GM19240 (cell line): ENCODE measurements around the gene NDUFV1.
"Not testable (repeated sequence)": the region's sequence is repeated elsewhere in the genome, so short reads cannot be mapped to it uniquely, and the experiment has no call there.

ENCODE experiments used
- DNase-seq: peaks from one replicate; pipeline ENCODE4 v3.0.0; 2011; ENCODE audit warnings: low spot score; ENCODE audit not compliant: insufficient read length

Gene NDUFV1

DNA sequence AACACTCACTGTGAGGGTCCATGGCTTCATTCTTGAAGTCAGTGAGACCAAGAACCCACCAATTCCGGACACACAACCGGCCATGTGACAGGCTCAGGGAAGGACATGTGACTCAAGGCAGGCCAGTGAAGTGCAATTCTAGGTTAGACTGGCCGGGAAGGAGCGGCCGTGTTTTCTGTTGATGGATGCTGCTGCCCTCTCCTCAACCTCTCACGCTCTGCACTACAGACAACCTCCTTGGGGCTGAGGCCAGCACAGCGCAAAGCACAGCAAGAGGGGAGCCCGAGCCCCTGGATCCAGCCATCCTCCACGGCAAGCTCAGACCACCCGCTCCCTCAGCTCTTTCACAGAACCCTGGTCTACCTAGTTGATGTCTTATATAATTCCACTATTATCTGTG is 20.2 kb downstream of the NDUFV1 start:
- DNase-seq = no peak

DNA sequence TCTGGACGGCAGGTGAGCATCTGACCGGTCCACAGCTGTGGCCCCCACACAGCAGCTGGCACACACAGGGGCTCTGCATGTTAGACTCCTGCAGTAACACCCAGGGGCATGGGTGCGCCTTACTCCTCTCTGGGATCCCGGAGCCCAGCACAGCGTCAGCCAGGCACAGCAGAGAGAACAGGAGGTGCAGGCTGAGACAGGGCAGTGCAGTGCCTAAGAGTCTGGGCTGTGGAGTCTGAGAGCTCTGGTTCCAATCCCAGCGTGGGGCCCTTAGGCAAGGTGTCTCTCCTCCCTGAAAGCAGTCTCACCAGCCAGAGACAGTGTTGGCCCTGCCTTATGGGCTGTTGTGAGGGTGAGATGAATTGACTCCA is 20.7 kb downstream of the NDUFV1 start:
- DNase-seq = no peak

DNA sequence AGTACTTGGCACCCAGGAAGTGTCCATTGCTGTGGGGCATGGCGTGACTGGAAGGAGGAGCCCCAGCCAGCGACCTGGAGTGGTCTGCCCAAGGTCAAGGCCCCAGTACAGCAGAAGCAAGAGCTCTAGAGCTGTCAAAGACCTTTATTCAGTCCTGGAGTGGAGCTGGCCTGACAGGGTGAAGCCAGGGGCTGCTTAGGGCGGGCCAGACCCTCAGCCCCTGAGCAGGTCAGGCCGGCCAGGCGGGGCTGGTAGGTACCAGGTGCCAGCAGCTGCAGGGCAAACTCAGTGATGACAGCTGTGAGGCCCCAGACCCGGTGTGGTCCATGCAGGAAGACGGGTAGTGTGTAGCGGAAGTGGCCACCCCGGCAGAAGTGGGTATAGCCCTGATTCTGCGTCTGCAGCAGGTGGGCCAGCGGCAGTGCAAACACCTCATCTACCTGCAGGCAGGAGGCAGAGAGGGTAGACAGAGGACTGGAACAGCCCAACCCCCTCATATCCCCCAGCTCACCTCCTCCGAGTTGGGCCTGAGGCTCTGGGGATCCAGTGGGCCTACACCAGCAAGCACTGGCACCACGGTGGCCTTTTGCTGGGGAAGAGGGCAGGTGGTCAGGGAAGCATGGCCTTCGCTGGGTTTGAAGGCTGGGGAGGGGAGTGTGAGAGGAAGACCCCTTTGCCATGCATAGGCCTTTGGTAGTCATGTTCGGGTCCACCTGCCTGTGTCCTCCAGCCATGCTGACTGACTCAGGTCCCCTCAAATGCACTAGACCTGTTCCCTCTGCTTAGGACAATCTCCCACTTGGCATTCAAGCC is 21.3 kb downstream of the NDUFV1 start:
- no peak for DNase-seq

DNA sequence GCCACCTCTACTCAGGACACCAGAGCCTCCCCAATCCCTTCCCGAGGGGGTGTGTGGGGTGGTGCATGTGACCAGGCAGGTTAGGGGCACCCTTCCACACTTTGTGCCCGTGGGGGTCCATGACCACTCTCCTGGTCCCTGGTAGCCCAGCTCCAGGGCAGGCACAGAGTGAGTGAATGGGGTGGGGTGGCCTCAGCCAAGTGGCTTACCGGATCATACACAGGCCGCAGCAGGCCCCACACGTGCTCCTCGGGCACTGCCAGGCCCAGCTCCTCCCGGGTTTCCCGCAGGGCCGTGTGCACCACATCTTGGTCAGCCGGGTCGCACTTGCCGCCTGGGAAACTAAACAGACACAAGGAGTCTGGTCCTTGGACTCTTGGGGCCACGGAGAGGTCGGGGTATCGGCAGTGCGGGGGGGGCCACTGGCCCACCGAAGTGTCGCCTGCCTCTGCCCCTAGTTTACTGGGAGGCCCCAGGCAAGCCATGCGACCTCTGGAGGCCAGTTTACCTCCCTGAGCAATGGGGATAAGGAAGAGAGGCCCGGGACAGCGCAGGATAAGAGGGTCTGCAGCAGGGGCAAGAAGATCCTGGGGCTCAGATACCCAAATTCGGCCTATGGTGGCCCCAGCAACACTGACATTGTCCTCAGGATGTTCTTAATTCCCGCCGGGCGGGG is 22.1 kb downstream of the NDUFV1 start:
- DNase-seq = no peak

DNA sequence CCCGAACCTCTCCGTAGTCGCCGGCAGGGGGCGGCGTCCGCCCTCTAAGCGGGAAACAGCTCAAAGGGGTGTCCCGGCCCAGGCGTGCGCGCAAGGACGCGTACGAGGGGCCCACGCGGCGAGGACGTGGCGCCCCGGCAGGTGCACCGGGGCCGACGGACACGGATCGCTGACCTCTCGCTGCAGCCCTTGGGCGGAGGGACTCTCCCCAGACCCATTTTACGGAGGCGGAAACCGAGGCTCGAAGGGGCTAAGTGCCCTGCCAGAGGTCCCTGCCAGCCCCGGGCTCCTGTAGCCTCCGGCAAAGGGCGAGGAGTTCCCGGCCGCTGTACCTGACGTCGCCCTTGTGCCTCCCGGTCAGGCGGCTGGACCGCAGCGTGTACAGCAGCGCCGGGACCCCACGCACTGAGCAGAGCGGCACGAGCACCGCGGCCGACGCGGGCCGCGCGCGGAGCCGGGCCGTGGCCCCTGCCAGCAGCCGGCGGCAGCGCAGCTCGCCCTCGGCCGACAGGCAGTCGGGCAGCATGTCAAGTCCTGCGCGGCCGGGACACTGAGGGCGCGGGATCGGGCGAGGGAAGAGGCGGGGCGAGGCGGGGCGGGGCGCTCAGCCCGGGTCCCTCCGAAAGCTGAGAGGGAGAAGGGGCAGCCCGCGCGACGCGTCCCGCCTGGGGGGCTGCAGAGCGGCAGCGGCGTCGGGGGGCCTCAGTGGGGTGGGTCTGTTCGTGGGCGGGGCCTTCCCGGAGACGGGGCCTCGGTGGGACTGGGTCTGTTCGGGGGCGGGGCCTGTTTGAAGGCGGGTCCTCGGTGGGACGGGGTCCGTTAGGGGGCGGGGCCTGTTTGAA is 22.9 kb downstream of the NDUFV1 start, which contains the start of gene NUDT8:
TSS of gene NUDT8 (minus strand) at position 552 of the 842 bp plus-strand sequence. CDS start at position 526, 26 bp downstream.
- DNase-seq = peak; percentile 83

DNA sequence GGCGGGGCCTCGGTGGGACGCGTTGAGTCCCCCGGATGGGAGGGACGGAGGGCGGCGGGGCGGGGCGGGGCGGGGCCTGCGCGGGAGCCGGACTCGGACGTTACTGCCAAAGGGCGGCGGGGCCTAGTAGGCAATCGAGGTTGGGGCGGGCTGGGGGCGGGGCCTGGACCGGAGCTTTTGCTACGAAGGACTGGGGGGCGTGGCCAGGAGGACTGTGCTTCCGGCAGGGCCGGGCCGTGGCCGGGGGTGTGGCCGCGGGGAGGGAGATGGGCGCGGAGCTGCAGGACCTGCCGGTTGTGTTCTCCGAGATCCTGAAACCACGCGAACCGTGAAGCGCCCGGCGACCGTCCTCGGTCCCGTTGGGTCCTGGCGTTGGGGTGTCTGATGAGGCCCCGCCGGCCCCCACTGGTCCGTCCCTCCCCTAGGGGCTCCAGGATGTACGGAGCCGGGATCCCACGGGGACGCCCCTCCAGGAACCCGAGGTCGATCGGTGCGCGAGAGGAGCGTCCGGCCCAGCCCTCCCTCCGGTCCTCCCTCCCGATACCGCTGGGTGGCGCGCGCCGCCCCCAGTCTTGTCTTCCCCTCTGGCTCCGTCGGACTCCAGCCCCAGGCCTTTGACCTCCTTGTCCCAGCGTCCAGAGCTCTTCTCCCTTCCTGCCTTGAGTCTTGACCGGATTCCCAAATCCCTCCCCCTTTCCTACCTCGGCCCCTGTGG is 23.6 kb downstream of the NDUFV1 start:
- peak; percentile 96 for DNase-seq

DNA sequence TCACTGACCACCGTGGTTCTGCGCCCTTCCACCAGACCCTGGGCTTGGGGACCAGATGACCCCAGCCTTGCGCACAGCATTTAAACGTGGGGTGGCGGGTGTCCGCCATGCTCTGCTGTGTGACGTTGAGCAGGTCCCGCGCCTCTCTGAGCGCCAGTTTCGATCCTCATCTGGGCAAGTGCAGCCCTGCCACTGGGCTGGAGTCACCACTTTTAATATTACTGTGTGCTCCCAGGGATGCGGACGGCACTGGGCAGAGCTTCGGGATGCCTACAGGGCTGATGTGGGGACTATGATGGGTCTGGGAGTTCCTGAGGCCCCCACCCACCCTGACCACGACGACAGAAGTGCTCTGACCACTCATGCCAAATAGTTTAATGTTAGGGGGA is 24.2 kb downstream of the NDUFV1 start:
- no peak for DNase-seq

DNA sequence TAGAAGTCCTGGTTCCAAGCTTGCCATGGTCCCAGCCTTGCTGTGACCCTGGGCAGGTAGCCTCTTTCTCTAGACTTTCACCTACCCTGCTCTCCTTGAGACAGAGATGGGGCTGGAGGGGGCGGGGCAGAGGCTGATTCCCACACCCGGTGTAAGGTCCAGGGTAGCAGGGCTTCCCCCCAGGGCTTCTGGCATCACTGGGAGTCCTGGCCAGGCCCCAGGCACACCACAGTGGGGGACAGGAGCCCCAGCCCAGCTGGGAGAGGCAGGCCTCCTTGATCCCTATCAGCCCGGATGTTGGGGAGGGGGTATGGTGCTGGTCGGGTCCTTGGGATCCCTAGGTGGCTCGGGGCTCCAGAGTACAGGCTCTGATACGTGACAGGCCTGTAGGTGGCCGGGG is 24.7 kb downstream of the NDUFV1 start:
- DNase-seq = no peak

DNA sequence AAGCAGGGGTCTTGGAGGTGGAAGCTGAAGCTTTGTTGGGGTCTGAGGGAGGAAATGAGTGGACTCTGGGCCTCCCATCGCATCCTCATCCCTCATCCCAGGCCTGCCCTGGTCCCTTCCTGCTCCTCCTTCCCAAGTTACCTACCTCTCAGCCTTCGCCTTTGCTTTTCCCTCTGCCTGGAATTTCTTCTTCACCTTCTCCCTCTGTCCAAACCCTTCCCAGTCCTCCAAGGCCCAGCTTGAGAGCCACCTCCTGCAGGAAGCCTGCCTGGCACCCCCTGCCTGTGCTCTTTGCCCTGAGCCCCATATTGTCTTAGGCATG is 25.1 kb downstream of the NDUFV1 start:
- no peak for DNase-seq

DNA sequence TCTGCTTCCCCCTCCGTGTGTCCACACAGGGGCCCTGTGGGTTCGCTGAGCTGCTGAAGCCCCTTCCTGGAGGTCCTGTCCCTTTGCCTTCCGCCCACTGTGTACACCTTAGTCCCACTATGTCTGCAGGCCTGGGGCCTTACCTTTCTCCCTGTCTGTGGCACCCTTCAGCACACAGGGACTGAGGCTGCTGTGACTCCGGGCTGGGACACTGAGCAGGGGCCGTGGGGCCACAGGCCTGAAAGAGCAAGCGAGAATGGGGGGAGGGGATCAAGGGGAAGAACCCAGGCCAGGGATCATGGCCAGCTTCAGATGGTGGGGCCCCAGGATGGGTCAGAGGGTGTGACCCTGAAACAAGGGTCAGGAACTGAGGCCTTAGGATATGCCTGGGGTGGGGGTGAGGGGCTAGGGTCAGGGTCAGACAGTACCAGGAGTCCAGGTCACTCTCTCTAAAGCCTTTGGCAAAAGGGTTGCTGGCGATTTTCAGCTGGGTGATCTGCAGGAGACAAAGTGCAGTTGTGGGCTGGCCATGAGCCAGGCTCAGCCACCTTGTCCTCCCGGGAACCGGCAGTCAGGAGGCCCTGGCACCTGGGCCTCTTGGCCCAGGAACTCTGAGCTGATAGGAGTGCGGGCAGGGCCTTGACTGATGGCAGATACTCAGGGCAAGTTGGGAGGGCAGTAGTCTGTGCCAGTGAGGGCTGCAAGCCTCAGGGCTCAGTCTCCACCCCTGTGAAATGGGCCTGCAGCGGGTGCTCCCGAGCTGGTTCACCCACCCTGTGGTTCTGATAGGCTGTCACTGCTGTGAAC is 25.6 kb downstream of the NDUFV1 start:
- no peak for DNase-seq

DNA sequence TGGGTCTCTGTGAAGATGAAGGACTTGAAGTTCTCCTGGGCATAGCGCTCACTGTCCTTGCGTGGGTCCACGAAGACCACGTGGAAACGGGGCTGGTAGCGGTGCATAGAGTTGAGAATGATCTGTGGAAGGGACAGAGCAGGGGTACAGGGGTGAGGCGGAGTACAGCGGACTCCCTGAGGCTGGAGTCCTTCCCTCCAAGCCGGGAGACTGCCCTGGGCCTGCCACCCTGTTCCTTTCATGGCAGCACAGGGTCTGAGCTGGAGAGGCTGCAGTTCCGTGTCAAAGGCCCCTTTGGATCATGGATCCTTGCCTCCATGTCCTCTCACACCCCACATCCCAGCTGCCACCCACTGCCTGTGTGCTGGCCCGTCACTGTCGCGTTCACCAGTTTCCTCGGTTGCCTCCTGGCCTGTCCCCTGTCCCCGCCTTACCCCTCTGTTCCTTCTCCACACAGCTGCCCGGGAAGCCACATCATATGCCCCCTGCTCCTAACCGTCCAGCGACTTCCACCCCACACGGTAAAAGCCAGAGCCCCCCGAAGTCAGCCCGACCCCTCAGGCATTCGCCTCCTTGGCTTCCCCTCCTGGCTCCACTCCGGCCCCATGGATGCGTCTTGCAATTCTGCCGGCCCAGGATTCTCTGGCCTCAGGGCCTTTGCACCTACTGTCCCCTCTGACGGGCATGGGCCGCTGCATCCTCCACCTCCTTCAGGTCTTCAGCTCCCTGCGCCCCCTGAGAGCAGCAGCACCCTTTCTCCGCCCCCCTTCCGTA is 26.4 kb downstream of the NDUFV1 start:
- no peak for DNase-seq

DNA sequence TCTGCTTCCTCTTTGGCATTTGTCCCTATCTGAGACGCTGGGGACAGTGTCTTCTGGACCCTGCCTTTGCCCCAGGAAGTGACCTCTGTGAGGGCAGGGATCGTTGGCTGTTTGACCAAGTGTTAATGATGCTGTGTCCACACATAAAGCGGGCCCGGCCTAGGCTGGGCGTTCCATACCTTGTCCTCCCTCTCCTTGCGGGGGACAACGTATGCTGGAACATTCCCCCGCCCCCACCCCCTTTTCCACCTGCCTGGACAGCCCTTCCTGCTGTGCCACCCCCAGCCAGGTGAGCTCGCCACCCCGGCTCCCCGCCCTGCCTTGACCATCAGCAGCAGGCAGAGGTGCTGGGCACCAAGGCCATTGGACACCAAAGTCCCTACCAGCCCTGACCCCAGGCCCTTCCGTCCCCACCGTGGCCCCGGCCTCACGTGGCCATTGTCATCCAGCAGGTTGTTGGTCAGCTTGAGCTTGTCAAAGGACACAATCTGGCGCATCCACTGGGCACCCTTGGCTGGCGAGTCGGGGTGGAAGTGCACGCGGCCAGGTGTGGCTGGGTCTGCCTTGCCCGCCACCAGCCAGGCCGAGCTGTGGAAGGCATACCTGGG is 27.1 kb downstream of the NDUFV1 start:
- DNase-seq = no peak

DNA sequence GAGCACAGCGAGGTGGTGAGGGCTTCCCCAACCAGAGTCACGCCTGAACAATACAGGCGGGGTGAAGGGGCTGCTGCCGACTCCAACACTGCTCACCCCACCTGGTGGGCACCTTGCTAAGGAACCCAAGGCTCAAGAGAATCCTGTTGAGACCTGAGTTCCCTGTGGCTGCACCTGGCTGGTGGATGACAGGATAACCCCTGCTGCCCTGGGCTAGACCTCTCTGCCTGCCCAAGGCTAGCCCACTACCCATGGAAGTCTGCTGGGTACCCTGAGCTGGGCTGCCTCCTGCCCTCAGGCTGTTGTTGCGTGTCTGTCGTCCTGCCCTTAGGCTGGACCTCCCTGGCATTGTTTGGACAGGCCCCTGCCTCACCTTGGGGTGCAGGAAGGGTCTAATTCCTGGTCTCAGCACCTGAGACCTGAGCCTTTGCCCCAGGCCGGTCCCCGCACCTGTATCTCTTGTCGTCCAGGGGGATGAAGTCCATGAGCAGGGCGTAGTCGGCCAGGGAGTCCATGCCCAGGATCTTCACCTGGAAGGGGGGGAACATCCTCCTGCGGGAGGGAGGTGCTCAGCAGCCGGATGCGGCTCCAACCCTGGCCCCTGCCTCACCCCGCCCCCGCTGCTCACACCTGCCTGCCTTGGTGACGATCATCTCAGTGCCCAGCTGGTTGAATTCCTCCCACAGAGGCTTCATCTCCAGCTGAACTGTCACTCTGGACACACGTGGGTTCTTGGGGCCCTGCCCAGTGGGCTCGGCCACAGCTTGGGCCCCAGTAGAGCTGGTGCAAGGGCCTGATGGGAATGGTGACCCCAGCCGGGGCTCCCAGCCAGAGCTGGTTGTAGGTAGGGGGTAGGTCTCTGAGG is 27.9 kb downstream of the NDUFV1 start:
- DNase-seq = no peak

DNA sequence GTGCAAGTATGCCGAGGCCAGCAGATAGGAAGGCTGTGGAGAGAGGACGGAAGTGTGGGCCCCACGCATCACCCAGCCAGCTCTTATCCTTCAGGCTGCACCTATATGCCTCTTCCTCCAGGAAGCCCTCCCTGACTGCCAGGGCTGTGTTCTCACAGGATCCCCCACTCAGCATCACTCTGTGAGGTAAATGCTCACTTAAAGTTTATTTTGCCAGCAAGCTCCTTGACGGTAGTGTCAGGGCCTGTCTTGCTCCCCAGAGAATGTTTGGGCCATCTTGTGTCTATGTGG is 28.4 kb downstream of the NDUFV1 start:
- DNase-seq = no peak

DNA sequence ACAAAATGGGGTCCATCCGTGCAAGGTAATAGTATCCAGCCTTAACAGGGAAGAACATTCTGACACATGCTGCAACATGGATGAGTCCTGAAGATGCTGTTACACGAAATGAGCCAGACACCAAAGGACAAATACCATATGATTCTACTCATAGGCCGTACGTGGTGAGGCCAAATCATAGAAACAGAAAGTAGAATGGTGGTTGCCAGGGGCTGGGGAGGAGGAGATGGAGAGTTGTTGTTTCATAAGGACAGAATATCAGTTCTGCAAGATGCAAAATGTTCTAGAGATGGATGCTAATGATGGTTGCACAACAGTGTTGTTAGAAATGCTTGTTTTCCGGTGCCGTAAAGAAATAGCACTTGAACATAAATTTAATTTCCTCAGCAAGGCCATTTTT is 30.2 kb downstream of the NDUFV1 start:
- no peak for DNase-seq

DNA sequence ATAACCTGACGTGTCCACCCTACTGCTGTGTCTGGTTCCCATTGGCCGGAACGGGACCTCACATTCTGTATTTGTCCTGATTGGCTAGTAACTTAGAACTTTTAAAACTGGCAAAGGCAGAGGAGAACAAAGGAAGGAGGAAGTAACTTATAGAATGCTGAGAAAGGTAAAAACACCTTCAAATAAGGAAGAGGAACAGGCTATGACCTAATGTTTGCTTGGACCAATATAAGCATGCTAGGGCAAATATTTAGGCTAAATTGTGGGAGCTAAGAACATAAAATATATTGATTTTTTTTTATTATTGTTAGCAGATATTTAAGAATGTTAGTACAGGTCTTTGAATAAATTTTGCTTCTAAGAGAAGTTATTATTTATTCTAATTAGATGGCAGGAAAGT is 30.7 kb downstream of the NDUFV1 start:
- not testable (repeated sequence) for DNase-seq

DNA sequence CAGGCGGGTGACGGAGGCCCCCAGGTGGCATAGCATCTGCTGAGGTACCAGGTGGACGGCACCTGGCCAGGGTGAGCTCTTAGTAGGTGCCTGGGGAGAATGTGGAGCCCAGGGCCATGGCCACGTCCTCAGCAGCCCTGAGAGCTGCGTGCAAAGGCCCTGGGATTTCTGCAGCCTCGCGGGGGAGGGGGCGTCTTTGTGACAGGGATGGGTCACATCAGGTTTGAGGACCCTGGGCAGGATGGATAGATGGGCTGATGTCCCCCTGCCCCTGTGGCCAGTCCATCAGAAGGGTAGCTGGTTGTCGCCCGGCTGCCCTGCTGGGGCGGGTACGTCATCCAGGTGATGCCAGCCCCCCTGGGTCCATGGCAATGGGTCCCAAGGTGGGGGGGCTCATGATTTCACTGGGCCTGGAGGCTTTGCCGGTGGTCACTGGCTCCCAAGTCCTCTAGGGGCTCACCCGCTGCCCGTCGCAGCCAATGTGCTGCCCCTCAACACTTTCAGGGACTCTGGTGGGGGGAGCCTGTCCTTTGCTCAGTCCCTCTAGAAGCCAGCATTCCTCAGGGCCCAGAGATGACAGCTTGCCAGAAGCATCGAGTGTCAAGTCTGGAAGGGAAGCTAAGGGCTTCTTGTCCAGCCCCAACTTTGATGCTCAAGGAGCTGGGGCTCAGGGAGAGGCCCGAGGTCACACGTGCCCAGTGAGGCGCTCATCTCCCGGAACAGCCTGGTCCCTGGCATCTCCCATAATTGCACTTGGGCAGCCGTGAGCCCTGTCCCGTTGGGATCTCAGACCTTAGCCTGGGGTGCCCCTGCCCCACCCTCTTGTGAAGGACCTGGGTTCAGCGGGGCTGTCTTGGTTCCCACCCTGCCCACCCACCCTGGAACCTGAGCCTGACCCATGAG is 32.0 kb downstream of the NDUFV1 start:
- no peak for DNase-seq

DNA sequence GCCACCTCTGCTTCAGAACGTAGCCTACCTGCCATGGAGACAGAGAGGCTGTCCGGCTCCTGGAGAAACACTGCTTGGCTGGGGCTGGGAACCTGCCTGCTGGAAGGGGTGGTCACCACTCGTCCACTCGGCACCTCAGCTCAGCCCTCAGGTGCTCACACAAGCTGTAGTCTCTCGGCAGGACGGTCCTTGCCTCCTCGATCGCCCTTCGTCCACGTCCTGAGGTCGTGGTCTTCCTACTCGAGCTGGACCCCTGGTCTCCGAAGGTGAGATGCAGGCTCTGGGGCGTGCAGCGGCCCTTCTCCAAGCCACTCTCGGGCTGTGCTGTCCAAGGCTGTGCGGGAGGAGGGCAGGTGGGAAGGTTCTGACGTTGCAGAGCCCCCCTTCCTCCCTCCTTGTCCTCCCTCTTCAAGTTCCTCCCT is 32.7 kb downstream of the NDUFV1 start, which contains the start of gene TBX10:
TSS of gene TBX10 (minus strand) at position 326 of the 422 bp plus-strand sequence. CDS start at position 35, 291 bp downstream.
- DNase-seq = no peak
